Thoracic aorta (tissue), 2 donors: ENCODE results near the gene GALNT10. TPM values are rescaled to one million over a fixed set of nuclear protein-coding genes. Genes with fewer than 3 reads are reported as not detected.

Source experiments
- ATAC-seq: fragments of 150-250 bp; one replicate; pipeline ENCODE4 v1.8.0; 2017; ENCODE audit warnings: low read depth; ENCODE audit not compliant: insufficient number of reproducible peaks, low FRiP score
- DNase-seq: peaks from one replicate; pipeline ENCODE4 v3.0.0-alpha.2; 2020; ENCODE audit warnings: low spot score
- H3K27ac ChIP-seq, 2 donors: fragments of 200-600 bp; sonication (generic); 1 replicate in 1 of 2; 2 replicates in 1 of 2; pipeline ENCODE4 v1.5.1; 2016; ENCODE audit warnings: mild to moderate bottlenecking in 2 of 2, moderate library complexity in 2 of 2
- H3K27me3 ChIP-seq: fragments of 200-600 bp; sonication (generic); replicated peaks from 2 replicates; pipeline ENCODE4 v1.6.0; 2016; ENCODE audit warnings: mild to moderate bottlenecking; ENCODE audit not compliant: insufficient read depth
- H3K36me3 ChIP-seq: fragments of 200-600 bp; sonication (generic); one replicate; pipeline ENCODE4 v1.5.1; 2016
- H3K4me1 ChIP-seq, 2 donors: fragments of 200-600 bp; sonication (generic); 1 replicate in 1 of 2; 2 replicates in 1 of 2; pipeline versions ENCODE4 v1.5.1 to v1.6.0; 2016; ENCODE audit warnings: low read depth in 2 of 2, mild to moderate bottlenecking in 1 of 2; ENCODE audit not compliant: control insufficient read depth in 1 of 2
- H3K4me3 ChIP-seq: fragments of 200-600 bp; sonication (generic); 2 replicates; pipeline ENCODE4 v1.5.1; 2016; ENCODE audit warnings: mild to moderate bottlenecking
- H3K9me3 ChIP-seq: fragments of 200-600 bp; sonication (generic); 2 replicates; pipeline ENCODE4 v1.5.1; 2016
- CTCF ChIP-seq: fragments of 200-600 bp; sonication (generic); IDR thresholded peaks from one replicate; pipeline ENCODE4 v1.5.1; 2019; ENCODE audit warnings: antibody characterized with exemption
- total RNA-seq, 2 donors: library from RNA; depleted of rRNA; stranded (reverse); fragments of >200 nt; gene quantifications; one replicate each; pipeline versions ENCODE4 v1.1.0 to v1.2.3, GENCODE V29; 2016

Gene GALNT10
- total RNA-seq, 2 donors from 2014 or later = 43.0 to 52.7 TPM

GRCh38 chr5:154248691-154249090, 58.2 kb downstream of the GALNT10 start:
- Histone ChIP-seq H3K4me3 (no peak overlapping the region), H3K9me3 (no peaks in the 10 kb centered on the region), H3K4me1 (peaks cover 3 to 14% of the 10 kb centered on the region in 2 donors), H3K27ac (no peak overlapping the region), H3K36me3 (no peaks in the 10 kb centered on the region), H3K27me3 (no peaks in the 10 kb centered on the region)
- no peak for TF ChIP-seq CTCF
- no peak for ATAC-seq
- no peak for DNase-seq

GRCh38 chr5:154249826-154250225, 59.3 kb downstream of the GALNT10 start:
- Histone ChIP-seq H3K27me3 (no peaks in the 10 kb centered on the region), H3K27ac (no peak overlapping the region), H3K4me3 (no peak overlapping the region), H3K9me3 (no peaks in the 10 kb centered on the region), H3K4me1 (peaks cover 3 to 14% of the 10 kb centered on the region in 2 donors), H3K36me3 (no peaks in the 10 kb centered on the region)
- ATAC-seq (no peak), DNase-seq (no peak)
- no peak for TF ChIP-seq CTCF

- no peaks in the 10 kb centered on the region for H3K9me3 ChIP-seq
- TF ChIP-seq CTCF = no peak
Observed at GRCh38 chr5:154251529-154251928, 61.0 kb downstream of the GALNT10 start.

GRCh38 chr5:154253807-154254206, 63.3 kb downstream of the GALNT10 start:
- H3K27me3 ChIP-seq = no peaks in the 10 kb centered on the region
- no peak for TF ChIP-seq CTCF
- no peaks in the 10 kb centered on the region for H3K36me3 ChIP-seq
- no peak overlapping the region for H3K27ac ChIP-seq
- H3K9me3 ChIP-seq = no peaks in the 10 kb centered on the region
- no peak for ATAC-seq
- H3K4me1 ChIP-seq = peaks cover 3 to 14% of the 10 kb centered on the region in 2 donors
- H3K4me3 ChIP-seq = no peak overlapping the region
- no peak for DNase-seq

More at GRCh38 chr5:154251529-154251928, 61.0 kb downstream of the GALNT10 start:
- no peak overlapping the region for H3K27ac ChIP-seq
- H3K36me3 ChIP-seq = no peaks in the 10 kb centered on the region
- H3K4me3 ChIP-seq = no peak overlapping the region
- no peak for ATAC-seq
- H3K4me1 ChIP-seq = peaks cover 3 to 14% of the 10 kb centered on the region in 2 donors
- no peak for DNase-seq
- H3K27me3 ChIP-seq = no peaks in the 10 kb centered on the region

GRCh38 chr5:154254896-154255295, 64.4 kb downstream of the GALNT10 start:
- ATAC-seq (no peak), DNase-seq (no peak)
- no peak overlapping the region for H3K4me3 ChIP-seq
- H3K9me3 ChIP-seq = no peaks in the 10 kb centered on the region
- no peaks in the 10 kb centered on the region for H3K36me3 ChIP-seq
- peaks cover 3 to 14% of the 10 kb centered on the region in 2 donors for H3K4me1 ChIP-seq
- TF ChIP-seq CTCF = no peak
- H3K27me3 ChIP-seq = no peaks in the 10 kb centered on the region
- no peak overlapping the region for H3K27ac ChIP-seq
